ENCODE measurements around the gene ALDH1B1. TPM values are rescaled to one million over a fixed set of nuclear protein-coding genes. Genes with fewer than 3 reads are reported as not detected.

Gene ALDH1B1
- total and polyA plus RNA-seq, 2 of the 13 experiments (the other 11 are each of a cell fraction or from before 2014, with no cell fraction given) = 45.1 to 125 TPM

- TF ChIP-seq ZSCAN31 (CRISPR knock-in tag; IDR thresholded peaks at IDR 0.05; ENCODE audit: low read depth) (0 out of 2 replicates have a peak, but pooled peaks have one; percentile 8), GABPA (IDR thresholded peaks at IDR 0.05; ENCODE audit: low read depth, low read length) (no peak), GABPA (CRISPR knock-in tag; IDR thresholded peaks at IDR 0.05; ENCODE audit: low read depth) (no peak), HNF4G (IDR thresholded peaks at IDR 0.05; ENCODE audit: borderline replicate concordance, low read depth, low read length) (peak; percentile 63; the same call in 1 of the 2 replicates), HNF4G (CRISPR knock-in tag; IDR thresholded peaks at IDR 0.05; ENCODE audit: borderline replicate concordance, low read depth) (peak; percentile 82; the same call in 1 of the 2 replicates), FOXA3 (CRISPR knock-in tag; IDR thresholded peaks at IDR 0.05) (peak; percentile 94), ZNF660 (CRISPR knock-in tag; IDR thresholded peaks at IDR 0.05; ENCODE audit: borderline replicate concordance, low read depth) (no peak), ZNF776 (CRISPR knock-in tag; IDR thresholded peaks at IDR 0.05) (no peak), ZNF44 (CRISPR knock-in tag; IDR thresholded peaks at IDR 0.05) (no peak), ATF1 (CRISPR knock-in tag; IDR thresholded peaks at IDR 0.05) (peak; percentile 45; the same call in 1 of the 2 replicates), ZNF431 (CRISPR knock-in tag; IDR thresholded peaks at IDR 0.05; ENCODE audit: borderline replicate concordance, low read depth) (no peak; the same call in 1 of the 2 replicates), CENPT (CRISPR knock-in tag; IDR thresholded peaks at IDR 0.05; ENCODE audit: low read depth) (no peak), HNRNPK (IDR thresholded peaks at IDR 0.05; ENCODE audit: low read depth, low read length, poor library complexity, severe bottlenecking) (no peak), PCBP2 (optimal IDR thresholded peaks at IDR 0.05; ENCODE audit: low read depth, low read length, poor library complexity, severe bottlenecking) (no peak), ZNF605 (CRISPR knock-in tag; IDR thresholded peaks at IDR 0.05) (peak; percentile 79; the same call in 1 of the 2 replicates), ZNF292 (CRISPR knock-in tag; IDR thresholded peaks at IDR 0.05; ENCODE audit: borderline replicate concordance, low read depth) (peak; percentile 97), NFE2L1 (CRISPR knock-in tag; IDR thresholded peaks at IDR 0.05; ENCODE audit: borderline replicate concordance) (peak; percentile 69; the same call in 1 of the 2 replicates), MAFF (IDR thresholded peaks at IDR 0.05; ENCODE audit: low read depth, low read length) (peak; percentile 66), ZNF841 (CRISPR knock-in tag; IDR thresholded peaks at IDR 0.05; ENCODE audit: borderline replicate concordance) (no peak), ZNF253 (CRISPR knock-in tag; IDR thresholded peaks at IDR 0.05; ENCODE audit: borderline replicate concordance) (no peak), ZFP41 (CRISPR knock-in tag; IDR thresholded peaks at IDR 0.05; ENCODE audit: borderline replicate concordance) (no peak), ZNF407 (CRISPR knock-in tag; IDR thresholded peaks at IDR 0.05; ENCODE audit: not compliant biosample characterization) (no peak), ZNF576 (CRISPR knock-in tag; IDR thresholded peaks at IDR 0.05) (no peak)
These were observed 11.5 kb upstream of the ALDH1B1 start (continued) for GRCh38 chr9:38380872-38381534.

Measured in HepG2 (cell line).